SK-N-MC (cell line): ENCODE results near the gene PAXX.

ENCODE experiments used
- FOXP2 ChIP-seq: optimal IDR thresholded peaks from 2 replicates; pipeline ENCODE3; 2011; ENCODE audit warnings: mild to moderate bottlenecking, moderate library complexity; ENCODE audit not compliant: insufficient read depth; ENCODE audit errors: extremely low read length, control extremely low read depth
- POLR2AphosphoS5 ChIP-seq: IDR thresholded peaks from 2 replicates; pipeline ENCODE4 v1.6.1; 2012; ENCODE audit warnings: mild to moderate bottlenecking, low read depth, low read length, borderline replicate concordance

GRCh38 chr9:137020771-137021567 lies 28.7 kb downstream of the PAXX start:
- TF ChIP-seq POLR2AphosphoS5 (no peak), FOXP2 (no peak)
